ENCODE data around the gene ZHX3. TPM values are rescaled to one million over a fixed set of nuclear protein-coding genes. Genes with fewer than 3 reads are reported as not detected.

ZHX3 gene
- total and polyA plus RNA-seq, 10 of the 15 experiments (the other 5 are each of a cell fraction or from before 2014, with no cell fraction given): 1.3 to 14.0 (median 5.0) TPM

DNA sequence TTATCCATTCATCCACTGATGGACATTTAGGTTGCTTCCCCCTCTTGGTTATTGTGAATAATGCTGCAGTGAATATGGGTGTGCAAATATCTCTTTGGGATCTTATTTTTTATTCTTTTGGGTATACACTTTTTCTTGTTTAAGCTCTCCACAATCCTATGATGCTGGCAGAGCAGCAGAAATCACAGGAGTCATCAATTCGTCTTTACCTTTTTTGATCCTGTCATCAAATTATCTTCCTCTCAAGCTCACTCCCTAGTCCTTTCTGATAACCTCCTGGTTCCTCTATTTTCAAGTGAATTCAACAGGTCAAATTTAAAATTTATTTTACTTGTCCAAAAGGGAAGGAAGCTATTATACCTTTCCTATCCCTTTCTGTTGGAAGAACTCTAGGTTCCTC, 91.1 kb downstream of the ZHX3 start:
- 100% methylated on average over 1 of the region's 1 CpG for WGBS (ENCODE audit: insufficient coverage, insufficient replicate concordance, low lambda C conversion rate, missing lambda C conversion rate)
- H3K4me3 ChIP-seq: no peak overlapping the region
- no peak for FAIRE-seq
- H3K4me2 ChIP-seq (ENCODE audit: control insufficient read depth, insufficient read depth): no peak overlapping the region
- no peaks in the 10 kb centered on the region for H3K9me3 ChIP-seq (replicated peaks; ENCODE audit: control insufficient read depth, insufficient read depth, low read length)
- ChIA-PET RAD21 (ENCODE audit: unreplicated experiment) (no interaction called here), SMC1A (ENCODE audit: uncharacterized antibody, unreplicated experiment) (interaction anchor here (1.1 to 1.5 kb wide), 3 partner anchors 15 to 90 kb away, joined by 3 read pairs; partner anchors contain the start of gene PLCG1), CTCF (interaction anchor here (0.7 to 2.6 kb wide), 6 partner anchors 9 to 258 kb away, joined by 3 to 10 read pairs (median 4); no protein-coding TSS in a partner anchor), POLR2A (no interaction called here)
- H3K27me3 ChIP-seq (replicated peaks in 1 of 2; ENCODE audit: control insufficient read depth in 2 of 2, insufficient read depth in 2 of 2, low read length in 1 of 2): no peaks in the 10 kb centered on the region
- H4K20me1 ChIP-seq (ENCODE audit: control insufficient read depth, insufficient read depth): no peaks in the 10 kb centered on the region
- in situ Hi-C loops (cut with MboI) (no loop called here), intact Hi-C loops (cut with micrococcal nuclease; ENCODE audit: unreplicated experiment) (no loop called here)
- no peak for DNase-seq (ENCODE audit: low read depth, low spot score)
- TF ChIP-seq, protein P1, sequence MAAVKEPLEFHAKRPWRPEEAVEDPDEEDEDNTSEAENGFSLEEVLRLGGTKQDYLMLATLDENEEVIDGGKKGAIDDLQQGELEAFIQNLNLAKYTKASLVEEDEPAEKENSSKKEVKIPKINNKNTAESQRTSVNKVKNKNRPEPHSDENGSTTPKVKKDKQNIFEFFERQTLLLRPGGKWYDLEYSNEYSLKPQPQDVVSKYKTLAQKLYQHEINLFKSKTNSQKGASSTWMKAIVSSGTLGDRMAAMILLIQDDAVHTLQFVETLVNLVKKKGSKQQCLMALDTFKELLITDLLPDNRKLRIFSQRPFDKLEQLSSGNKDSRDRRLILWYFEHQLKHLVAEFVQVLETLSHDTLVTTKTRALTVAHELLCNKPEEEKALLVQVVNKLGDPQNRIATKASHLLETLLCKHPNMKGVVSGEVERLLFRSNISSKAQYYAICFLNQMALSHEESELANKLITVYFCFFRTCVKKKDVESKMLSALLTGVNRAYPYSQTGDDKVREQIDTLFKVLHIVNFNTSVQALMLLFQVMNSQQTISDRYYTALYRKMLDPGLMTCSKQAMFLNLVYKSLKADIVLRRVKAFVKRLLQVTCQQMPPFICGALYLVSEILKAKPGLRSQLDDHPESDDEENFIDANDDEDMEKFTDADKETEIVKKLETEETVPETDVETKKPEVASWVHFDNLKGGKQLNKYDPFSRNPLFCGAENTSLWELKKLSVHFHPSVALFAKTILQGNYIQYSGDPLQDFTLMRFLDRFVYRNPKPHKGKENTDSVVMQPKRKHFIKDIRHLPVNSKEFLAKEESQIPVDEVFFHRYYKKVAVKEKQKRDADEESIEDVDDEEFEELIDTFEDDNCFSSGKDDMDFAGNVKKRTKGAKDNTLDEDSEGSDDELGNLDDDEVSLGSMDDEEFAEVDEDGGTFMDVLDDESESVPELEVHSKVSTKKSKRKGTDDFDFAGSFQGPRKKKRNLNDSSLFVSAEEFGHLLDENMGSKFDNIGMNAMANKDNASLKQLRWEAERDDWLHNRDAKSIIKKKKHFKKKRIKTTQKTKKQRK (IDR thresholded peaks at IDR 0.05; ENCODE audit: low read depth, low read length): no peak
- TF ChIP-seq STAT3 (IDR thresholded peaks at IDR 0.05; ENCODE audit: low read depth, low read length): no peak
- H3K79me2 ChIP-seq (ENCODE audit: control insufficient read depth, insufficient read depth, low read length): no peaks in the 10 kb centered on the region
- no peak for ATAC-seq
- H3K36me3 ChIP-seq (ENCODE audit: control insufficient read depth in 2 of 2, insufficient read depth in 2 of 2, low read length in 1 of 2): no peaks in the 10 kb centered on the region
- H3K27ac ChIP-seq (ENCODE audit: control insufficient read depth, insufficient read depth): no peak overlapping the region
- H2AFZ ChIP-seq (ENCODE audit: control insufficient read depth, low read depth, low read length): no peak overlapping the region
- BruUV-seq (replicated peaks): no TSS peak
- no peaks in the 10 kb centered on the region for H3K4me1 ChIP-seq (ENCODE audit: control insufficient read depth, insufficient read depth, low read length)
- no peak overlapping the region for H3K9ac ChIP-seq (ENCODE audit: control insufficient read depth, insufficient read depth, low read length)

DNA sequence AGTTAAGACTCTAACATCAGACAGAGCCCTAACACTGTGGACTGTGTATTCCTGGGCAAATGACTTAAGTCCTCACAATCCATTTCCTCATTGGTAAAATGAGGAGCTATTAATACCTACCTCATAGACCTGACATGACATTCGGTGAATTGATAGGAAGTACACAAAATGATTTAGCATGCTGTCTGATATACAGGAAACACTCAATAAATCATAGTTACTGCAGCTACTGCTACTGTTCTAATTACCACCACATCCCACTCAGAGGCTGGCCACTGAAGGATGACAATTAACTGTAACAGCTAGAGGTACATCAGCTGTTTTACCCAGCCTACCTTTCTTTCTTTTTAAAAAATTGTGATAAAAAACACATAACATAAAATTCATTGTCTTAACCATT, 92.4 kb downstream of the ZHX3 start:
- no peaks in the 10 kb centered on the region for H3K79me2 ChIP-seq (ENCODE audit: control insufficient read depth, insufficient read depth, low read length)
- no peaks in the 10 kb centered on the region for H3K27me3 ChIP-seq (replicated peaks in 1 of 2; ENCODE audit: control insufficient read depth in 2 of 2, insufficient read depth in 2 of 2, low read length in 1 of 2)
- ChIA-PET SMC1A (ENCODE audit: uncharacterized antibody, unreplicated experiment) (interaction anchor here (0.6 to 2.4 kb wide), 9 partner anchors 9 to 213 kb away, joined by 3 to 8 read pairs (median 5); no protein-coding TSS in a partner anchor), RAD21 (ENCODE audit: unreplicated experiment) (interaction anchor here (1.0 to 2.3 kb wide), 4 partner anchors 90 to 262 kb away, joined by 3 to 6 read pairs (median 6); no protein-coding TSS in a partner anchor), CTCF (interaction anchor here (1.0 to 3.0 kb wide), 6 partner anchors 8 to 262 kb away, joined by 3 to 24 read pairs (median 6); no protein-coding TSS in a partner anchor), POLR2A (interaction anchor here (1.3 kb wide), 1 partner anchor 8 kb away, joined by 4 read pairs; no protein-coding TSS in a partner anchor)
- H2AFZ ChIP-seq (ENCODE audit: control insufficient read depth, low read depth, low read length): no peak overlapping the region
- FAIRE-seq: no peak
- no TSS peak for BruUV-seq (replicated peaks)
- H3K36me3 ChIP-seq (ENCODE audit: control insufficient read depth in 2 of 2, insufficient read depth in 2 of 2, low read length in 1 of 2): no peaks in the 10 kb centered on the region
- intact Hi-C loops (cut with micrococcal nuclease; ENCODE audit: unreplicated experiment) (no loop called here), in situ Hi-C loops (cut with MboI) (no loop called here)
- H3K4me1 ChIP-seq (ENCODE audit: control insufficient read depth, insufficient read depth, low read length): no peaks in the 10 kb centered on the region
- no peak for ATAC-seq
- no peak overlapping the region for H3K27ac ChIP-seq (ENCODE audit: control insufficient read depth, insufficient read depth)
- no peaks in the 10 kb centered on the region for H4K20me1 ChIP-seq (ENCODE audit: control insufficient read depth, insufficient read depth)
- WGBS (ENCODE audit: insufficient coverage, insufficient replicate concordance, low lambda C conversion rate, missing lambda C conversion rate): 100% methylated on average over 1 of the region's 1 CpG
- no peak for DNase-seq (ENCODE audit: low read depth, low spot score)
- H3K4me3 ChIP-seq: no peak overlapping the region
- H3K9me3 ChIP-seq (replicated peaks; ENCODE audit: control insufficient read depth, insufficient read depth, low read length): no peaks in the 10 kb centered on the region
- H3K4me2 ChIP-seq (ENCODE audit: control insufficient read depth, insufficient read depth): no peak overlapping the region
- H3K9ac ChIP-seq (ENCODE audit: control insufficient read depth, insufficient read depth, low read length): no peak overlapping the region
- TF ChIP-seq TCF3 (IDR thresholded peaks at IDR 0.05; ENCODE audit: borderline replicate concordance, insufficient read depth, low read depth, low read length) (no peak), BACH1 (IDR thresholded peaks at IDR 0.05; ENCODE audit: borderline replicate concordance) (no peak), STAT3 (IDR thresholded peaks at IDR 0.05; ENCODE audit: low read depth, low read length) (no peak), NFXL1 (IDR thresholded peaks at IDR 0.05; ENCODE audit: borderline replicate concordance) (no peak), IRF4 (IDR thresholded peaks at IDR 0.05; ENCODE audit: low read depth, low read length) (no peak), SP1 (IDR thresholded peaks at IDR 0.05; ENCODE audit: low read depth, low read length) (no peak), MEF2B (IDR thresholded peaks at IDR 0.05; ENCODE audit: partially characterized antibody, poor library complexity, severe bottlenecking) (no peak), TCF12 (IDR thresholded peaks at IDR 0.05; ENCODE audit: low read depth, low read length) (no peak)
- TF ChIP-seq, protein P2, sequence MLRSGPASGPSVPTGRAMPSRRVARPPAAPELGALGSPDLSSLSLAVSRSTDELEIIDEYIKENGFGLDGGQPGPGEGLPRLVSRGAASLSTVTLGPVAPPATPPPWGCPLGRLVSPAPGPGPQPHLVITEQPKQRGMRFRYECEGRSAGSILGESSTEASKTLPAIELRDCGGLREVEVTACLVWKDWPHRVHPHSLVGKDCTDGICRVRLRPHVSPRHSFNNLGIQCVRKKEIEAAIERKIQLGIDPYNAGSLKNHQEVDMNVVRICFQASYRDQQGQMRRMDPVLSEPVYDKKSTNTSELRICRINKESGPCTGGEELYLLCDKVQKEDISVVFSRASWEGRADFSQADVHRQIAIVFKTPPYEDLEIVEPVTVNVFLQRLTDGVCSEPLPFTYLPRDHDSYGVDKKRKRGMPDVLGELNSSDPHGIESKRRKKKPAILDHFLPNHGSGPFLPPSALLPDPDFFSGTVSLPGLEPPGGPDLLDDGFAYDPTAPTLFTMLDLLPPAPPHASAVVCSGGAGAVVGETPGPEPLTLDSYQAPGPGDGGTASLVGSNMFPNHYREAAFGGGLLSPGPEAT (IDR thresholded peaks at IDR 0.05; ENCODE audit: low read depth): no peak
- TF ChIP-seq, protein P3, sequence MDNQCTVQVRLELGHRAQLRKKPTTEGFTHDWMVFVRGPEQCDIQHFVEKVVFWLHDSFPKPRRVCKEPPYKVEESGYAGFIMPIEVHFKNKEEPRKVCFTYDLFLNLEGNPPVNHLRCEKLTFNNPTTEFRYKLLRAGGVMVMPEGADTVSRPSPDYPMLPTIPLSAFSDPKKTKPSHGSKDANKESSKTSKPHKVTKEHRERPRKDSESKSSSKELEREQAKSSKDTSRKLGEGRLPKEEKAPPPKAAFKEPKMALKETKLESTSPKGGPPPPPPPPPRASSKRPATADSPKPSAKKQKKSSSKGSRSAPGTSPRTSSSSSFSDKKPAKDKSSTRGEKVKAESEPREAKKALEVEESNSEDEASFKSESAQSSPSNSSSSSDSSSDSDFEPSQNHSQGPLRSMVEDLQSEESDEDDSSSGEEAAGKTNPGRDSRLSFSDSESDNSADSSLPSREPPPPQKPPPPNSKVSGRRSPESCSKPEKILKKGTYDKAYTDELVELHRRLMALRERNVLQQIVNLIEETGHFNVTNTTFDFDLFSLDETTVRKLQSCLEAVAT (IDR thresholded peaks at IDR 0.05): no peak
